Measurements from ENCODE around the gene SGSM1.
A peak's percentile ranks its signal among the peaks of the same experiment; 100 is the strongest.

The SGSM1 gene, protein sequence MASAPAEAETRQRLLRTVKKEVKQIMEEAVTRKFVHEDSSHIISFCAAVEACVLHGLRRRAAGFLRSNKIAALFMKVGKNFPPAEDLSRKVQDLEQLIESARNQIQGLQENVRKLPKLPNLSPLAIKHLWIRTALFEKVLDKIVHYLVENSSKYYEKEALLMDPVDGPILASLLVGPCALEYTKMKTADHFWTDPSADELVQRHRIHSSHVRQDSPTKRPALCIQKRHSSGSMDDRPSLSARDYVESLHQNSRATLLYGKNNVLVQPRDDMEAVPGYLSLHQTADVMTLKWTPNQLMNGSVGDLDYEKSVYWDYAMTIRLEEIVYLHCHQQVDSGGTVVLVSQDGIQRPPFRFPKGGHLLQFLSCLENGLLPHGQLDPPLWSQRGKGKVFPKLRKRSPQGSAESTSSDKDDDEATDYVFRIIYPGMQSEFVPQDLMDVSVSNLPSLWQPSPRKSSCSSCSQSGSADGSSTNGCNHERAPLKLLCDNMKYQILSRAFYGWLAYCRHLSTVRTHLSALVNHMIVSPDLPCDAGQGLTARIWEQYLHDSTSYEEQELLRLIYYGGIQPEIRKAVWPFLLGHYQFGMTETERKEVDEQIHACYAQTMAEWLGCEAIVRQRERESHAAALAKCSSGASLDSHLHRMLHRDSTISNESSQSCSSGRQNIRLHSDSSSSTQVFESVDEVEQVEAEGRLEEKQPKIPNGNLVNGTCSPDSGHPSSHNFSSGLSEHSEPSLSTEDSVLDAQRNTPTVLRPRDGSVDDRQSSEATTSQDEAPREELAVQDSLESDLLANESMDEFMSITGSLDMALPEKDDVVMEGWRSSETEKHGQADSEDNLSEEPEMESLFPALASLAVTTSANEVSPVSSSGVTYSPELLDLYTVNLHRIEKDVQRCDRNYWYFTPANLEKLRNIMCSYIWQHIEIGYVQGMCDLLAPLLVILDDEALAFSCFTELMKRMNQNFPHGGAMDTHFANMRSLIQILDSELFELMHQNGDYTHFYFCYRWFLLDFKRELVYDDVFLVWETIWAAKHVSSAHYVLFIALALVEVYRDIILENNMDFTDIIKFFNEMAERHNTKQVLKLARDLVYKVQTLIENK

GRCh38 chr22:24805790-24806662 lies at the start of gene SGSM1:
SGSM1 (plus strand) TSS chr22:24806211; CDS start chr22:24806326, 115 bp downstream.
- no peak for FAIRE-seq

DNA sequence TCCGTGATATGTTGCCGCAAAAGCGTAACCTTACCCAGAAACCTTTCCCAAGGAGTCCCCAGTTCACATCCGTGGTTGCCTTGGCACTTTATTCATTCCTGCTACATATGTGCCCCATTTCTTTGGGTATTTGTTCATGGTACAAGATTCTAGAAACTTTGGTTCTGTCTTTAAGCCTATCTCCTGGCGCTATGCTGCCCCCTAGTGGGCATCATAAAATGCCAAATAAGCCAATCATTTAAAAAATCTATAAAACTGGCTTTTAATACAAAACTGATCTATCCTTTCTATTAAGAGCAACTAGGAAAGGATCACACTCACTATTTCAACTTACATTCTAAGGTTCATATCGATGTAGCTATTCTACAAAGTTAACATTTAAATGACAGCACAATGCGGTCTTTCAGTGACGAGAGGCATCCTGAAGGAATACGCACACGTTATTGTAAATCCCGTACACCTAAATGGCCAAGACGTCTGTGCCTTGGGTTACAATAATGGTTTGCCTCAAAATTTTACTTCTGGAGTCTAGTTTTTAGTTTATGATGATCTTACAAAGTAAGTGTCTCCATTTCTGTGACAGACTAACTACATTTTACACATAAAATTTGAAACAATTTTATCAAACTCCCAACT lies 47.7 kb upstream of the SGSM1 start:
- FAIRE-seq, result peak; percentile 80

DNA sequence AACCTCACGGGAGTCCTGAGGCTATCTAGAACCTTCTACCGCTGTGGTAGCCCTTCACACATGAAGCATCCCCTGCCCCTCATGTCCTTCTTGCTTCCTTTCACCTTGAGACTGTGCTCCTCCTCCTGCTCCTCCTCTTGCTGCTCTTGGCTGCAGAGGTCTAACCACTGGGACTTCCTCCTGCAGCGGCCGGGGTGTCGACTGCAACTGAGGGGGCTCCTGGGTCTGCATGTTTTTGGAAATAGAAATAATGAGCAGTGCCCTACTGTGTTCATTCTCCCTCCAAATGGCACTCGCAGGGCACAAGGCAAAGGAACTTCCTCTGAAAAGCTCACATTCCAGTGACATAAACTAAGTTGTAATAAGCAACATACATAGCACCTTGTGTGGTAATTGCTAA lies 46.2 kb upstream of the SGSM1 start:
- FAIRE-seq, result no peak

- FAIRE-seq, result no peak
Observed at GRCh38 chr22:24760708-24761306, 45.2 kb upstream of the SGSM1 start.

- FAIRE-seq, result no peak
Observed at GRCh38 chr22:24761888-24762675, 43.9 kb upstream of the SGSM1 start.

DNA sequence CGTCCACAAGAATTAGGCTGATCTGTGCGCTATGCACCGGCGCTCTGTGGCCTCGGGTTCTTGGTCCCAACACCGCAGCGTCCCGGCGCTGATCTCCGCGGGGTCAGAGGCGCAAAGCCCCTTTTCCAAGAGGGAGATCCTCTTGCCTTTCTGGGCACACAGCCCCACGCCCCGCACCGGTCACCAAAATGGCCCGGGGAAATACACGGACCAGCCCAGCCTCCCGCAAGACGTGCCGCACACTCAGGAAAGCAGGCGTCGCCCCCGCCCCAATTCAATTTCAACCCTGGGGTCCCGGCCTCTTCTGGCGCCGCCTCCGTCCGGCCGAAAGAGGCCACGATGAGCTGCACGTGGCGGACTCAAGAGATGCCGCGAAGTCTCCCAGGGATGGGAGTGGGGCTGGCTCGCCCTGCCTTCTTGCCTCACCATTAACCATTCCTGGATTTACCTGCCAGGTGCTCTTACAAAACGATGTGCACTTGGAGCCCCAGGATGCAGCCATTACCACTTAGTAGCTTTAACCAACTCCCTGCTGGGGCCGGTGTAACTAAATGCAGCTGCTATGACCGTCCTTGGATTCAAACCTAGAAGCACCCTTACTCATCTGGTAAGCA lies 42.0 kb upstream of the SGSM1 start:
- FAIRE-seq, result no peak

DNA sequence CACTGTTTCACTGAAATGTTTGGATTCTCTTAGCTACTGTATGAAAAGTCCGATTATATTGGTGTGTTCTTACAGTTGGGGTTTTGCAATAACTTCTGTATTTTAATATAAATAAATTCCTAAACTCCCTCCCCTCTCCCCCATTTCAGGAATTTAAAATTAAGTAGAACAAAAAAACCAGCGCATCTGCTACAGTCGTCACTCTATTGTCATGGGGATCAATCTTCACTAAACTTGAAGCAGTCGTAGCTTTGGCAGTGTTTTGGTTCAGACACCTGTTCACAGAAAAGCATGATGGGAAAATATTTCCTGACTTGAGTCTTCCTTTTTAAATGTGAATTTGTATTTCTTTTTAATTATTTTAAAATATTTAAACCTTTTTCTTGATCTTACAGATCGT lies 40.8 kb upstream of the SGSM1 start:
- no peak for FAIRE-seq

GRCh38 chr22:24768537-24769374 lies 37.3 kb upstream of the SGSM1 start:
- FAIRE-seq, result peak; percentile 74

DNA sequence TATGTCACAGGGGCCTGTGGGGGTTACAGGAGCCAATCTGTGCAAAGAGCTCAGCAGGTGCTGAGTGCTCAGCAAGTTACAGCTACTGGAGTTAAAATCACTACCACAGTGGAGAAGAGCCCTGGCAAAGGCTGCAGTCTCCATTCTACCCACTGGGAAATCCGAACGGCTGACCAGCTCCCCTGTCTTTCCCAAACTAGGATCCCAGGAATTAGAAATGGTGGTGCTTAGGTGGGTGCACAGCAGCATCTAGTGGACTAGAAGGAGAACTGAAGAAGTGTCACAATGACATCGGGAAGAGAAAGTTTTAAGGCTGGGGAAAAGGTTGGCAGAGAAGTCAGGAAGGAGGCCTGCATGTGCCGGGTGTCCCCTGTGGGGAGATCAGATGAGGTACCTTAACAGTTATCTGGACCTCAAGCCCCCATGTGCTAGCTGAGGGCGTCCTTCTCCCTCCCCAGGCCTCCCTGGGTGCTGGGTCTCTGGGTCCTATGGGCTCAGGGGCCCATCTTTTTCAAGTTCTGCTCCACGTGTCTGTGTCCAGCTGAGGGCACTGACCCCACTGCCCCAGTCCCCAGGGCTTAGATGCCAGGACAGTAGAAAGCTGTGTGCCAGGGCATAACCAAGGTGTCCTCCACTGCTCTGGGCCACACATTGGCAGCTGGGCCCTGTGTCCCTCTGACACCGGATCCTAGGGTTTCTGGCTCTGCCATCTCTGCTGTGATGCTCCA lies 33.4 kb upstream of the SGSM1 start:
- FAIRE-seq, result no peak

DNA sequence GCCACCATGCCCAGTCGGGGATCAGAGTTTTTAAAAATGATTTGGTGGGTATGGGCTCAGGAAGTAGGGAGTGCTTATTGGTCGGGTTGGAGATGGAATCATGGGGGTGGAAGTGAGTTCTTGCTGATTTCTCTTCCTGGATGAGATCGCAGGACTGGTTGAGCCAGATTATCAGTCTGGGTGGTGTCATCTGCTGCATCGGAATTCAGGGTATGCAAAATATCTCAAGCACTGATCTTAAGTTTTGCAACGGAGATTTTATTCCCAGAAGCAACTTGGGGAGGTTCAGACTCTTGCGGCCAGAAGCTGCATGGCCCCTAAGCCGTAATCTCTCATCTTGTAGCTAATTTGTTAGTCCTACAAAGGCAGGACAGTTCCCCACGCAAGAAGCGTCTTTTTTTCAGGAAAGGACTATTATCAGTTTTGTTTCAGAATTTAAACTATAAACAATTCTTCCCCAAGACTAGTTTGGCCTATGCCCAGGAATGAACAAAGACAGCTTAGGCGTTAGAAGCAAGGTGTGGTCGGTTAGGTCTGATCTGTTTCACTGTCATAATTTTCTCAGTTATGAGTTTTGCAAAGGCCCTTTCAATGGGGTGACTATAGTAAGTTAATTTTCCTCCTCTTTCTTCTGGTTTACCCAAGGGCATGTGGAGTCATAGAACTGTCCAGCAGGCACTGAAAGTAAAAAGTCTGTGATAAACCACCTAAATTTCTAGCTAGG lies 30.1 kb upstream of the SGSM1 start:
- FAIRE-seq, result no peak

GRCh38 chr22:24776525-24776924 lies 29.5 kb upstream of the SGSM1 start:
- FAIRE-seq, result no peak

GRCh38 chr22:24789516-24789915 lies 16.5 kb upstream of the SGSM1 start:
- no peak for FAIRE-seq

- no peak for FAIRE-seq
Observed at GRCh38 chr22:24791362-24791761, 14.6 kb upstream of the SGSM1 start.

- FAIRE-seq, result no peak
Observed at GRCh38 chr22:24796056-24796455, 10.0 kb upstream of the SGSM1 start.

- no peak for FAIRE-seq
Observed at GRCh38 chr22:24796860-24797259, 9.2 kb upstream of the SGSM1 start.

GRCh38 chr22:24801901-24802465 lies 4.0 kb upstream of the SGSM1 start:
- no peak for FAIRE-seq

DNA sequence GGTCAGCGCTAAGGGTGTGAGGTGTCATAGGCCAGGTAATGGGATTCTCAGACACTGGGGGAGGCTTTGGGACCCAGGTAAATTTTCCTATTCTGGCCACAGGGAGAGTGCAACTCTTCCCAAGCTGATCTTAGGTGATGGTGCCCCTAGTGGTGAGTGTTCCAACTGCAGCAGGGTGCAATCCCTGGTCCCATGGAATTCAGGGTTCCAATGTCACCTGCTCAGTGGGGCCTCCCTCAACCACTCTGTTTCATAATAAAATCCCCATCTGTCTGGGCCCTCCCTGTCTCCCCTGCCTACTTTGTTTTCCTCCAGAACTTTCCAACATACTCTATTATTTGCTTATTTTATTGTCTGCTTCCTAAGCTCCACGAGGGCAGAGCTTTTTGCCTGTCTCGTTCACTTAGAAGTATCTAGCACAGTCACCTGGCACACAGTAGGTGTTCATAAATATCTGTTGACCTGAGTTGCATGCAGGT lies 2.9 kb upstream of the SGSM1 start:
- no peak for FAIRE-seq

Measured in TTC549 (cell line).